ENCODE results near the gene ZNF764. TPM values are rescaled to one million over a fixed set of nuclear protein-coding genes. Genes with fewer than 3 reads are reported as not detected.

ZNF764 gene
- total RNA-seq, 4 donors from 2014 or later: 3.7 to 5.5 (median 4.9) TPM

- no peak overlapping the region for H3K4me3 ChIP-seq
- intact Hi-C loops (cut with DNase I; ENCODE audit: low total_unique reads): no loop called here
- no peak for TF ChIP-seq POLR2A (IDR thresholded peaks at IDR 0.05)
- TF ChIP-seq, protein P1, sequence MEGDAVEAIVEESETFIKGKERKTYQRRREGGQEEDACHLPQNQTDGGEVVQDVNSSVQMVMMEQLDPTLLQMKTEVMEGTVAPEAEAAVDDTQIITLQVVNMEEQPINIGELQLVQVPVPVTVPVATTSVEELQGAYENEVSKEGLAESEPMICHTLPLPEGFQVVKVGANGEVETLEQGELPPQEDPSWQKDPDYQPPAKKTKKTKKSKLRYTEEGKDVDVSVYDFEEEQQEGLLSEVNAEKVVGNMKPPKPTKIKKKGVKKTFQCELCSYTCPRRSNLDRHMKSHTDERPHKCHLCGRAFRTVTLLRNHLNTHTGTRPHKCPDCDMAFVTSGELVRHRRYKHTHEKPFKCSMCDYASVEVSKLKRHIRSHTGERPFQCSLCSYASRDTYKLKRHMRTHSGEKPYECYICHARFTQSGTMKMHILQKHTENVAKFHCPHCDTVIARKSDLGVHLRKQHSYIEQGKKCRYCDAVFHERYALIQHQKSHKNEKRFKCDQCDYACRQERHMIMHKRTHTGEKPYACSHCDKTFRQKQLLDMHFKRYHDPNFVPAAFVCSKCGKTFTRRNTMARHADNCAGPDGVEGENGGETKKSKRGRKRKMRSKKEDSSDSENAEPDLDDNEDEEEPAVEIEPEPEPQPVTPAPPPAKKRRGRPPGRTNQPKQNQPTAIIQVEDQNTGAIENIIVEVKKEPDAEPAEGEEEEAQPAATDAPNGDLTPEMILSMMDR (IDR thresholded peaks at IDR 0.05 in 4 of 5, conservative IDR thresholded peaks at IDR 0.05 in 1 of 5): no peak
- H3K27ac ChIP-seq: peak overlapping the region in 1 of 4 donors; percentile 98
- H3K9me3 ChIP-seq: no peaks in the 10 kb centered on the region
- ATAC-seq (no peak), DNase-seq (no peak)
- H3K4me1 ChIP-seq: peaks cover 21 to 24% of the 10 kb centered on the region in 2 donors
- in situ Hi-C loops (cut with MboI; ENCODE audit: low sequenced_read_pairs in 4 of 4): no loop called here
- no peaks in the 10 kb centered on the region for H3K27me3 ChIP-seq
- no peaks in the 10 kb centered on the region for H3K36me3 ChIP-seq
Measured at GRCh38 chr16:30569281-30569680, 11.1 kb upstream of the ZNF764 start.

- TF ChIP-seq, protein P1 (IDR thresholded peaks at IDR 0.05 in 4 of 5, conservative IDR thresholded peaks at IDR 0.05 in 1 of 5): no peak
- no peak for TF ChIP-seq POLR2A (IDR thresholded peaks at IDR 0.05)
- ATAC-seq: no peak
- intact Hi-C loops (cut with DNase I; ENCODE audit: low total_unique reads) (no loop called here), in situ Hi-C loops (cut with MboI; ENCODE audit: low sequenced_read_pairs in 4 of 4) (no loop called here)
- no peak overlapping the region for H3K4me3 ChIP-seq
- no peak overlapping the region for H3K27ac ChIP-seq
- no peaks in the 10 kb centered on the region for H3K36me3 ChIP-seq
- H3K9me3 ChIP-seq: no peaks in the 10 kb centered on the region
- no peak for DNase-seq
- peaks cover 18 to 24% of the 10 kb centered on the region in 2 donors for H3K4me1 ChIP-seq
- no peaks in the 10 kb centered on the region for H3K27me3 ChIP-seq
Measured at GRCh38 chr16:30567991-30568638, 9.9 kb upstream of the ZNF764 start.

DNA sequence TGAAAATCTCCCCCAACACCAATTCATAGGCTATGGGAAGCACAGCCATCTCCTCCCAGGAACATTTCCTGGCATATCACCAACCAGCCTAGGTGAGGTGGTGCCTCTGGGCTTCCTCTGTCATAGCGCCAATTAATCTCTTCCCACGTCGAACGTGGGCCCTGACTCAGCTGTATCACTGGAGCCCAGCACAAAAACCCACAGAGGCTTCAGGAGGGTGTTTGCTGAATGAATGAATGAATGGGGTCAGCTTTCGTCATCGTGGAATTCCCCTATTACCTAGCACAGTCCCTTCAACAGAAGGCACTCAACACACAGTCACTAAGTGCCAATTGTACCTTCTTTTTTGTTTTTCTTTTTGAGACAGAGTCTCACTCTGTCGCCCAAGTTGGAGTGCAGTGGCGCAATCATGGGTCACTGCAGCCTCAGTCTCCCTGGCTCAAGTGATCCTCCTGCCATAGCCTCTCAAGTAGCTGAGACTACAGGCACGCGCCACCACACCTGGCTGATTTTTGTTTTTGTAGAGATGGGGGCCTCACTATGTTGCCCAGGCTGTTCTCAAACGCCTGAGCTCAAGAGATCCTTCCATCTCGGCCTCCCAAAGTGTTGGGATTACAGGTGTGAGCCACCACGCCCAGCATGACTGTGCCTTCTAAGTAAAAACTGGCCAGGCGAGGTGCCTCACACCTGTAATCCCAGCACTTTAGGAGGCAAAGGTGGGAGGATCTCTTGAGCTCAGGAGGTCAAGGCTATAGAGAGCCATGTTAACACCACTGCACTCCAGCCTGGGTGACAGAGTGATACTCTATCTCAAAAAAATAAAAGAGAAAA lies 9.2 kb upstream of the ZNF764 start:
- DNase-seq (no peak), ATAC-seq (no peak)
- Histone ChIP-seq H3K4me3 (no peak overlapping the region), H3K27me3 (no peaks in the 10 kb centered on the region), H3K9me3 (no peaks in the 10 kb centered on the region), H3K27ac (no peak overlapping the region), H3K4me1 (peaks cover 11 to 19% of the 10 kb centered on the region in 2 donors), H3K36me3 (no peaks in the 10 kb centered on the region)
- in situ Hi-C loops (cut with MboI; ENCODE audit: low sequenced_read_pairs in 4 of 4) (no loop called here), intact Hi-C loops (cut with DNase I; ENCODE audit: low total_unique reads) (no loop called here)
- TF ChIP-seq, protein P1 (IDR thresholded peaks at IDR 0.05 in 4 of 5, conservative IDR thresholded peaks at IDR 0.05 in 1 of 5): no peak
- no peak for TF ChIP-seq POLR2A (IDR thresholded peaks at IDR 0.05)

DNA sequence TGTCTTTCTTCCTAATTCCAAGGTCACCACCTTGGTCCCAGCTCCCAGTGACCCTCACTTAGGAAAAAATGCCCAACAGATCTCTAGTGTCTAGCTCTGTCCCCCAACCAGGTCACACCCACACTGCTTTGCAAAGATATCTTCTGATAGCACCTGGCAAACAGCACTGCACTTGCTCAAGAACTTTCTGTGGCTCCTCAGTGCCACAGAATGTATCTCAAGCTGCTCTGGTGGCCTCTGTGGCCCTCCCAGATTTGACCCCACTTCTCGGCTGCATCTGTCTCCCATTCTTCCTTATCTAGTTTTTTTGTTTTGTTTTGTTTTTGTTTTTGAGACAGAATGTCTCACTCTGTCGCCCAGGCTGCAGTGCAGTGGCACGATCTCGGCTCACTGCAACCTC lies 8.4 kb upstream of the ZNF764 start:
- intact Hi-C loops (cut with DNase I; ENCODE audit: low total_unique reads) (no loop called here), in situ Hi-C loops (cut with MboI; ENCODE audit: low sequenced_read_pairs in 4 of 4) (no loop called here)
- DNase-seq (no peak), ATAC-seq (no peak)
- peaks cover 9 to 15% of the 10 kb centered on the region in 2 donors for H3K4me1 ChIP-seq
- H3K27me3 ChIP-seq: no peaks in the 10 kb centered on the region
- no peaks in the 10 kb centered on the region for H3K36me3 ChIP-seq
- no peak overlapping the region for H3K27ac ChIP-seq
- no peak overlapping the region for H3K4me3 ChIP-seq
- no peaks in the 10 kb centered on the region for H3K9me3 ChIP-seq
- no peak for TF ChIP-seq POLR2A (IDR thresholded peaks at IDR 0.05)
- TF ChIP-seq, protein P1 (IDR thresholded peaks at IDR 0.05 in 4 of 5, conservative IDR thresholded peaks at IDR 0.05 in 1 of 5): no peak

Measured in gastrocnemius medialis (tissue), 4 donors.